ENCODE measurements around the gene PHIP. TPM values are rescaled to one million over a fixed set of nuclear protein-coding genes. Genes with fewer than 3 reads are reported as not detected.

Gene PHIP
- total and polyA plus RNA-seq, 2 donors (not counting 3 experiments of a cell fraction or from before 2014, with no cell fraction given), result 3.5 to 28.4 TPM

DNA sequence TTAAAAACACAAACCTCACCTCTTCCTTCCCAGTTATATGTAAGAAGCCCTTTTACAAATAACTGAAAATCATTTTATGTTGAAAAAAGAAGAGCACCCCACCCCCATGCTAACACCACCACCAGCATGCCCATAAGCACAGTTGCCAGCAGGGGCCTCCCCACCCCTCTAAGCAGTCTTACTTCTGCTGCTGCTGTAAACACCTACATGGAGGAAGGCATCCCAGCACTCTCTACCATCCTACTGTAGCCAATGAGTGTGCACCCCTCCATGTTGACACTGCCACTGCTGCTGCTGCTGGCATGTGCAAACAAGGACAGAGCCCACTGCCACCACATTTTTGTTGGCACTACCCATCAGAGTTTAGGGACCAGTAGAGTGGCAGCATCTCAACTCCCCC is 49.6 kb upstream of the PHIP start:
- Histone ChIP-seq H3K9ac (replicated peaks; ENCODE audit: extremely low read depth, insufficient read depth, low read length) (no peak overlapping the region), H3K9me1 (replicated peaks; ENCODE audit: control insufficient read depth, extremely low read depth, insufficient read depth, low read length) (no peaks in the 10 kb centered on the region), H4K20me1 (replicated peaks; ENCODE audit: control insufficient read depth, extremely low read depth, insufficient read depth, low read length) (no peaks in the 10 kb centered on the region), H3K27me3 (ENCODE audit: control insufficient read depth in 2 of 2, insufficient read depth in 2 of 2, low read length in 2 of 2) (peaks cover 0 to 6% of the 10 kb centered on the region in 2 experiments), H3K4me3 (replicated peaks in 1 of 3; ENCODE audit: insufficient read depth in 1 of 3, low read depth in 1 of 3, low read length in 3 of 3) (no peak overlapping the region), H3K27ac (ENCODE audit: insufficient read depth, low read depth, low read length) (no peak overlapping the region), H3K4me1 (ENCODE audit: control insufficient read depth, extremely low read depth, insufficient read depth, low read length) (no peaks in the 10 kb centered on the region), H3K36me3 (ENCODE audit: control insufficient read depth in 2 of 2, extremely low read depth in 1 of 2, insufficient read depth in 2 of 2, low read length in 2 of 2) (no peaks in the 10 kb centered on the region), H3K79me2 (ENCODE audit: control insufficient read depth, insufficient read depth, low read length) (no peaks in the 10 kb centered on the region), H3K4me2 (ENCODE audit: insufficient read depth, low read length) (no peak overlapping the region), H2AFZ (ENCODE audit: low read depth, low read length) (no peak overlapping the region), H3K9me3 (replicated peaks; ENCODE audit: control insufficient read depth, insufficient read depth, low read length) (no peaks in the 10 kb centered on the region)
- DNase-seq (ENCODE audit: low read depth, low spot score), result no peak
- no peak for FAIRE-seq
- BruUV-seq (replicated peaks), result no TSS peak
- intact Hi-C loops (cut with micrococcal nuclease) (no loop called here), dilution Hi-C loops (cut with MboI; ENCODE audit: extremely low pct_ligation_motif_present, low sequenced_read_pairs) (no loop called here)
- ChIA-PET CTCF (interaction anchor here (2.5 kb wide), 1 partner anchor 14 kb away, joined by 11 read pairs; no protein-coding TSS in a partner anchor), POLR2A (no interaction called here)
- TF ChIP-seq, protein P1, sequence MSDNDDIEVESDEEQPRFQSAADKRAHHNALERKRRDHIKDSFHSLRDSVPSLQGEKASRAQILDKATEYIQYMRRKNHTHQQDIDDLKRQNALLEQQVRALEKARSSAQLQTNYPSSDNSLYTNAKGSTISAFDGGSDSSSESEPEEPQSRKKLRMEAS (IDR thresholded peaks at IDR 0.05; ENCODE audit: insufficient read depth, insufficient read length), result no peak
- TF ChIP-seq POLR2A (IDR thresholded peaks at IDR 0.05; ENCODE audit: low read depth, low read length) (no peak), JUN (IDR thresholded peaks at IDR 0.05; ENCODE audit: borderline replicate concordance, insufficient read depth, insufficient read length, low read depth) (no peak), EZH2 (IDR thresholded peaks at IDR 0.05; ENCODE audit: borderline replicate concordance, low read depth, low read length, severe bottlenecking) (no peak), CTCF (IDR thresholded peaks at IDR 0.05; ENCODE audit: extremely low read depth in 1 of 2, insufficient read depth in 1 of 2, low read depth in 1 of 2, low read length in 2 of 2) (no peak), FOS (IDR thresholded peaks at IDR 0.05; ENCODE audit: borderline replicate concordance, insufficient read depth, low read length) (no peak)

Data from endothelial cell of umbilical vein (primary cell).